DND-41 (cell line): ENCODE results near the gene MACF1.

Source experiments
- CTCF ChIP-seq: IDR thresholded peaks from 2 replicates; pipeline ENCODE4 v1.5.1; 2012; ENCODE audit warnings: borderline replicate concordance, low read length, moderate library complexity, mild to moderate bottlenecking; ENCODE audit not compliant: poor library complexity, severe bottlenecking; ENCODE audit errors: extremely low read depth
- EZH2 ChIP-seq: IDR thresholded peaks from 3 replicates; pipeline ENCODE4 v1.6.1; 2012; ENCODE audit warnings: borderline replicate concordance, low read depth, mild to moderate bottlenecking, moderate library complexity, low read length, inconsistent platforms; ENCODE audit not compliant: severe bottlenecking

DNA sequence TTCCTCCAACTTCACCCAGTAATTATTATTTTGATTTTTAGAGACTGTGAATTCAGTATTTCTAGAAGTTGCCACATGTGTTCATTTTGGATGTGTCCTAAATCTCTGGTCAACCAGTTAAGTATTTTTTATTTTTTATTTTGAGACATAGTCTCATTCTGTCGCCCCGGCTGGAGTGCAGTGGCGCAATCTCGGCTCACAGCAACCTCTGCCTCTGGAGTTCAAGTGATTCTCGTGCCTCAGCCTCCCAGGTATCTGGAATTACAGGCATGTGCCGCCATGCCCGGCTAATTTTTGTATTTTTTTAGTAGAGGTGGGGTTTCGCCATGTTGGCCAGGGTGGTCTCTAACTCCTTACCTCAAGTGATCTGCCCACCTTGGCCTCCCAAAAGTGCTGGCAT lies 8.0 kb downstream of the MACF1 start:
- TF ChIP-seq EZH2 (no peak), CTCF (no peak)
